ENCODE measurements around the gene DDI1.

DDI1 gene

GRCh38 chr11:104036588-104036987 is at the start of gene DDI1:
DDI1 (plus strand) TSS chr11:104036640; CDS start chr11:104036823, 183 bp downstream.
- no peak for DNase-seq
- intact Hi-C loops (cut with DNase I): no loop called here

GRCh38 chr11:103987629-103988594 is 48.5 kb upstream of the DDI1 start:
- DNase-seq: no peak
- intact Hi-C loops (cut with DNase I): no loop called here

GRCh38 chr11:103988595-103988969 is 47.9 kb upstream of the DDI1 start:
- intact Hi-C loops (cut with DNase I): no loop called here
- no peak for DNase-seq

DNA sequence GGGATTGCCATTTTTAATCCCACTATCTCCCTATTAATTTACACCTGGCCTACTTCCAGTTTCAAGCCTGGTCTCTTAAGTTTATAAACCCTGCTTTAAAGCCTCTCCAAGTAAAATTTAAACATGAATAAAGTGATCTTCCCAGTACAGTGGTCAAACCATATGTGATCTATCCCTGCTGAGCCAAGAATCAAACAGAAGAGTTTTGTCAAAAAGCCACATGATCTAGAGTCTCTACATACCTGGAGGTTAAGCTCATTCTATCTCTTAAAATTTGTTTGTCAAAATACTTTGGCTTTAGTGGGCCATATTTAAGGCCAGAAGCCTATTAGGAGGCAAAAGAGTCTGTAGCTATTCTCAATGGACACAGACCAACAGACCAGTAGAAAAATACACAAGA is 42.9 kb upstream of the DDI1 start:
- intact Hi-C loops (cut with DNase I): no loop called here
- DNase-seq: no peak

GRCh38 chr11:103994094-103994493 is 42.3 kb upstream of the DDI1 start:
- DNase-seq: no peak
- intact Hi-C loops (cut with DNase I): no loop called here

GRCh38 chr11:103994518-103994917 is 41.9 kb upstream of the DDI1 start:
- DNase-seq: no peak
- intact Hi-C loops (cut with DNase I): no loop called here

DNA sequence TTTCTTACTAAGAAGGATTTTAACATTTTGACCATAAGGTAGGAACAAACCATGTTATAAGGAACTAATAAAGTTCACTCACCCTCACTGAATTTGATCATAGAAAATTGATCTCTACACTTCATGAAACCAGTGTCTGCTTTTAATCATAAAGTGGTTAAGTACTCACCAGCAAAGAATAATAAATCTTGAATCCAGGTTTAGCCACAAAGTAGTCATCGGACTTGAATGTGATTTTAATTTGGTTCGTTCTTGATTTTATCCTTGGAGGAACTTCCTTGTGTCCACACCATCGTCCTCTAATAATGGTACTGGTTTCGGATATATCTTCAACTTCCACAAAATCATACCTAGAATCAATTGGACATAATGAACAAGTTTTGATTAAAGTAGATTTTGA is 40.5 kb upstream of the DDI1 start:
- intact Hi-C loops (cut with DNase I): no loop called here
- DNase-seq: no peak

DNA sequence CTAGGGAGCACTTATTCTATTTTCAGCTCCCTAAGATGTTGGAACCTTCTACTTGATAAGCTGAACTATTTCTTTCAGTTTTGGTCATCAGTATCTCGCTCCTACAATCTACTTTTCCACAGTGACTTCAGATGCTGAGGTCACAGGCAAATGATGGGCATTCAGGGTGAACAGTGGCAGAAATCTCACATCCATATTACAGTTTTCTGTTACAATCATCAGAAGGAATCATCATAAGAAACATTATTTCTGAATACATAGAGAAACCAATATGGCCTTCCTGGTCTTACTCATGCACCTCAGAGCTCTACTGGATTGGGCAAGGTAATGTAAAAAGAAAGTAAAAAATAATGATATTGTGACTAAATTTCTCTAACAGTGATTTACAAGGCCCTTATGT is 39.4 kb upstream of the DDI1 start:
- intact Hi-C loops (cut with DNase I): no loop called here
- no peak for DNase-seq

DNA sequence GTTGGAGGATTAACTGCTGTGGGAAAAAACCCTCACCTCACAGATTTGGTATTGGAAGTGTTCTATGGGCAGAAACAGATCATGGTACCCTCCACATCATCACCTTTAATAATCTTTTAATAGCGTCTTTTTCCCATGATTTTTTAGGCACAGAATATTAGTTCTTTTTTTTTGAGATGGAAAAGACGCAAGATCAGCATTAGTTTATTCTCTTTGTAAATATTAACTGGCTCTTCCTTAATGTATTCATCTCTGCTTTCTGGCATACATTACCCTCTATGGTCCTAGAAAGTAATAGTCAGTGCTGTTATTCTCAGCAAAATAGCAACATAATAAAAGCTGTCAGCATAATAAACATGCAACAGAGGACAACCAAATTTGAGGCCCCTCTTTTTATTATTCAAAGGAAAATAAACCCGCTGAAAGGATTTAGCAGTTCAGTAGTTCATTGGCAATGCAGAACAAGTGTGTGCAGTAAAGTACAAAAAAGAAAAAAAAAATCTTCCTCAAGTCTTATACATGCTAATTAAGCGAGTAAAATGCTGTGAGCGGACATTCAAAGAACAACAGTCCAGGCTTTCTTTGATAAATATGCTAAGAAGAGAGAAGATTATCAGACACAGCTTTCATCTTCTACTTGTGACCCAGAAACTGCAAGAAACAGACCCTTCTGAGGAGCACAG is 37.5 kb upstream of the DDI1 start:
- intact Hi-C loops (cut with DNase I): no loop called here
- DNase-seq: no peak

DNA sequence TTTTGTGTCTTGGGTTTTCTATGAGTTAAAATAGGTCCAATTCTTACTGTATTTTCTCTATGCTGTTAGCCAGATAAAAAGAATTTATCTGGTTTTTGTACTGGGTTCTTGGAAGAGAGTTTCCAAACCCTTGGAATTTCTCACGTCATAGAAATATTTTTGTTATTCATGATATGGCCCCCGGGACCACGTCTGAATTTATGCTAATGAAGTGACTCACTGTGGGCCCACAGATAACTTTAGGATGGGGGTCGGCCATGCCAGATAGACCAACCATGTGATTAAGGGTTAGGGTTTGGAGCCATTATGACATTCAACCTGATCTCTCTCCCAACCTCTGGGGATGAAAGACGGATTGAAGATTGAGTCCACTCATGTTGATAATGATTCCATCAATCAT is 35.6 kb upstream of the DDI1 start:
- no peak for DNase-seq
- intact Hi-C loops (cut with DNase I): no loop called here

DNA sequence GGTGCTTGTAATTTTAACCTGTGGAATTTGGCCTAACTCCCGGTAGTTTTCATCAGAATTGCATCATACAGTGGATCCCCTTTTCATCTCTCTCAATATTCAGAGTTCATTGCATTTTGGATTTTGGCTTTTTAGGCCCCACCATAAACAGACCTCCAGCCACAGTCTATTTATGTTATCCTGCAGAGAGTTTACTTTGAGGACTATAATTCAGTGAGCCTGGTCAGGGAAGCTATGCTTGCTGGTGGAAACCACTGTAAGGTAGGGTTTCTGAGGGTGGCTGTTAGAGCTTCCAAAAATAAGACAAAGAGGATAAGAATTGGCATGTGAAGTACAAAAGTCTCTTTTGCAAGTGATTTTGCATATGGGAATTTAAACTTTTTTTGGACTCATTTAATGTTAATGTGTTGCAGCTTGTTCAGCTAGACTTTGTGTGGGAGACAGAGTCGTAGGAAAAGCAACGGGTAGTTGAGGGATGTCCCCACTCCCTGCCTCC is 34.8 kb upstream of the DDI1 start:
- intact Hi-C loops (cut with DNase I): no loop called here
- DNase-seq: no peak

DNA sequence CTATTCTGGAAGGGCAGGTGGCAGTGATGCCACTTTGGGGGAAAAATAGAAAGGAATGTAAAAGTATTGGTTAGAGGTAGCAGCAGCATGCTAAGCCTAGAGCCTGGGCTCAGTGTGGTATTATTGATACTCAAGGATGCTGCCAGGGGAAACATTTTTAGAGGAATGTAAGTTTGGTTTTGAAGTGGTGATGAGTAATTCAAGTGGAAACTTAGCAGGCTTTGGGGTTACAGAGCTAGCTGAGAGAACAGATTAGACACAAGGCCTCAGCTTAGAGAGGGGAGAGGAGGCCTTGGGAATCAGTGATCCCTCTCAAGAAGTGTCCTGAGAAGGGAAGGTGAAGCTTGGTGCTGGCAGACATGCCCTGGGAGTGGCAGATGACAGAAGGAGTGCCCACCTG is 32.9 kb upstream of the DDI1 start:
- DNase-seq: no peak
- intact Hi-C loops (cut with DNase I): no loop called here

GRCh38 chr11:104005234-104005855 is 31.1 kb upstream of the DDI1 start:
- DNase-seq: no peak
- intact Hi-C loops (cut with DNase I): no loop called here

- no peak for DNase-seq
- intact Hi-C loops (cut with DNase I): no loop called here
These were observed 26.7 kb upstream of the DDI1 start for GRCh38 chr11:104009744-104010143.

- intact Hi-C loops (cut with DNase I): no loop called here
- DNase-seq: no peak
These were observed 25.4 kb upstream of the DDI1 start for GRCh38 chr11:104011044-104011443.

DNA sequence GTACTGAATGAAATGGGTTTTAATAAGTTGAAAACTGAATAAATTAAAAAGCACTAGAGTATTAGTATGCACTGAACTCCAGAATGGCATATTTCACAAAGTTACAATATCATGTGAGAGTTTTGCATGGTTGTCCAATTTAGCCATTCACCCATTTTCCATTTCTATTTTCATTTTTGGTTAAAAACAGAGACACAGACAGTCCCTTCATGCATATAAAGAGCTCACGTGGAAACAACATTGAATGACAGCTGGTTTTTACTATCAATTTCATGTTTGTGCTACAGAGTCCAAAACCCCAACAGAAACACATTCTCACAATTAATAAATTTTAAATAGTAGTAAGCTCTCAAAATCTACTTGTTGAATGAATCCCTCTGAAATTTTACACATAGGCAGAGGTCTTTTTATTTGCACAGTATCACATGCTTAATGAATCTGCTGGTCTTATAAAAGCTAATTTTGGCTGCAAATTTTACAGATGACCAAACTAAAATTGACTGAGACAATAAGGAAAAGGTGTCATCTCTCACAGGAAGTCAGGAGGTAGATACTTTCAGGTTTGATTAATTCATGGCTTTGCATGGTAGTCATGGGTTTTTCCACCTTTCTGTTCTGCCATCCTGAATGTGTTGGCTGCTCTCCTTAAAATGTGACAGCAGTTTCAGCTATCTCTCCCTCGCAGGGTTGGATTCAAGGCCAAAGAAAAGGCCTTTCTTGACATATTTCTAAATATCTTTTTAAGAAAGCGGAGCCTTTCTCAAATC is 20.6 kb upstream of the DDI1 start:
- intact Hi-C loops (cut with DNase I): no loop called here
- no peak for DNase-seq

- intact Hi-C loops (cut with DNase I): no loop called here
- no peak for DNase-seq
These were observed 11.9 kb upstream of the DDI1 start for GRCh38 chr11:104024572-104024971.

DNA sequence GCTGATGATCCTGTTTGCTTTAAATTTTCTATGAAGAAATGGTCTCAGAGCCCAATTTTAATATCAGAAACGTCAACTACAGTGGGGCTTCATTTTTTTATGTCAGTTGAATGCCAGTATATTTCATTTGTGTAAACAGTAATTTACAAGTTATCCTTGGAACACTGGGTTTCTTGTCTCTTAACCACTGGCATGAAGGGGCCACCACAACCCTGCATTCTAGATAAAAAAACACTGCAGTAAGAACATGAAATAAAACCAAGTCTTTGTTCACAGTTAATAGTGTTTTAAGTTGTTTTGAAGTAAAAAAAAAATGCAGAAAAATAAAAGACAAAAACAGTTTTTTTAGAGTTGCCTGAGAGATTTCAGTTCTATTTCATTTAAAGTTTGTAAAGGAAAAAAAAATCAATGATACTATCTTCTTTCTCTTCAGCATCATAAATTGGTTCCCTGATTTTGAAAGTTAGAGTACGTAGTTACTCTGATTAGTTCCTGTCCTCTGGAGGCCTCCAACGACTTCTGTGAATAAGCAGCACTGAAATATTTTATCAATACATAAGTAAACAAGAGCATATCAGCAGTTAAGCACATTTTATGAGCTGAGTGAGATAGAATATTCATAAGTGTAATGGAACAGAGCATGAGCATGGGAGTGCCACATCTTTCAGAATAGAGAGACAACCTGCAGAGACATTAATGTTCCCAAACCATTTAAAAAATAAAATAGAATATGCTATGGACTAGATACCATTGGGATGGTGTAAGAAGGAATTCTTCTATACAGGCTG is 7.8 kb upstream of the DDI1 start:
- DNase-seq: no peak
- intact Hi-C loops (cut with DNase I): no loop called here

GRCh38 chr11:104033134-104033533 is 3.3 kb upstream of the DDI1 start:
- DNase-seq: no peak
- intact Hi-C loops (cut with DNase I): no loop called here
